Measurements from ENCODE around the gene GNLY. TPM values are rescaled to one million over a fixed set of nuclear protein-coding genes. Genes with fewer than 3 reads are reported as not detected.

GNLY gene
- polyA plus RNA-seq, 1 experiment: not detected

GRCh38 chr2:85660725-85661124 lies 33.4 kb upstream of the GNLY start:
- Histone ChIP-seq H3K4me3 (ENCODE audit: low read depth, low read length) (no peak overlapping the region), H3K36me3 (ENCODE audit: control insufficient read depth, insufficient read depth, low read length) (no peaks in the 10 kb centered on the region), H3K27me3 (ENCODE audit: control insufficient read depth, insufficient read depth, low read length) (no peaks in the 10 kb centered on the region)
- TF ChIP-seq CTCF (IDR thresholded peaks at IDR 0.05; ENCODE audit: insufficient read depth, low read depth, low read length): no peak
- ChIA-PET CTCF (interaction anchor here (0.7 to 2.1 kb wide), 7 partner anchors 12 to 143 kb away, joined by 3 to 7 read pairs (median 3); no protein-coding TSS in a partner anchor), POLR2A (no interaction called here)
- no peak for DNase-seq (ENCODE audit: low read depth)

GRCh38 chr2:85661139-85661858 lies 32.9 kb upstream of the GNLY start:
- Histone ChIP-seq H3K36me3 (ENCODE audit: control insufficient read depth, insufficient read depth, low read length) (no peaks in the 10 kb centered on the region), H3K27me3 (ENCODE audit: control insufficient read depth, insufficient read depth, low read length) (no peaks in the 10 kb centered on the region), H3K4me3 (ENCODE audit: low read depth, low read length) (no peak overlapping the region)
- no peak for TF ChIP-seq CTCF (IDR thresholded peaks at IDR 0.05; ENCODE audit: insufficient read depth, low read depth, low read length)
- CTCF ChIA-PET: interaction anchor here (0.7 to 2.1 kb wide), 6 partner anchors 12 to 143 kb away, joined by 3 to 7 read pairs (median 4); no protein-coding TSS in a partner anchor
- no peak for DNase-seq (ENCODE audit: low read depth)
- POLR2A ChIA-PET: no interaction called here

GRCh38 chr2:85662899-85663593 lies 31.1 kb upstream of the GNLY start:
- H3K36me3 ChIP-seq (ENCODE audit: control insufficient read depth, insufficient read depth, low read length): no peaks in the 10 kb centered on the region
- no peaks in the 10 kb centered on the region for H3K27me3 ChIP-seq (ENCODE audit: control insufficient read depth, insufficient read depth, low read length)
- CTCF ChIA-PET: interaction anchor here (2.1 kb wide), 1 partner anchor 11 kb away, joined by 7 read pairs; no protein-coding TSS in a partner anchor
- POLR2A ChIA-PET: no interaction called here
- no peak for TF ChIP-seq CTCF (IDR thresholded peaks at IDR 0.05; ENCODE audit: insufficient read depth, low read depth, low read length)
- no peak for DNase-seq (ENCODE audit: low read depth)
- H3K4me3 ChIP-seq (ENCODE audit: low read depth, low read length): no peak overlapping the region

- Histone ChIP-seq H3K36me3 (ENCODE audit: control insufficient read depth, insufficient read depth, low read length) (no peaks in the 10 kb centered on the region), H3K27me3 (ENCODE audit: control insufficient read depth, insufficient read depth, low read length) (no peaks in the 10 kb centered on the region), H3K4me3 (ENCODE audit: low read depth, low read length) (no peak overlapping the region)
- no peak for TF ChIP-seq CTCF (IDR thresholded peaks at IDR 0.05; ENCODE audit: insufficient read depth, low read depth, low read length)
- ChIA-PET POLR2A (no interaction called here), CTCF (interaction anchor here (0.7 to 1.0 kb wide), 4 partner anchors 15 to 150 kb away, joined by 3 to 5 read pairs (median 3); no protein-coding TSS in a partner anchor)
- DNase-seq (ENCODE audit: low read depth): no peak
Measured at GRCh38 chr2:85663594-85664565, 30.3 kb upstream of the GNLY start.
